Liver (tissue), 9 donors: ENCODE measurements around the gene CRISPLD2. TPM values are rescaled to one million over a fixed set of nuclear protein-coding genes. Genes with fewer than 3 reads are reported as not detected.

ENCODE experiments used
- DNase-seq: peaks from one replicate; pipeline ENCODE4 v3.0.0-alpha.2; 2017; ENCODE audit warnings: low spot score
- H3K27ac ChIP-seq, 2 donors: one replicate each; pipeline ENCODE4 v1.7.0; 2013; ENCODE audit warnings: inconsistent platforms in 2 of 2, low read length in 2 of 2, control low read depth in 1 of 2, low read depth in 1 of 2, mild to moderate bottlenecking in 1 of 2
- H3K27me3 ChIP-seq, 4 donors: one replicate each; pipeline versions ENCODE4 v1.6.1 to v1.7.0; 2013; ENCODE audit warnings: low read length in 3 of 4, inconsistent platforms in 1 of 4, mild to moderate bottlenecking in 1 of 4, moderate library complexity in 1 of 4; ENCODE audit not compliant: control insufficient read depth in 4 of 4, insufficient read depth in 4 of 4
- H3K36me3 ChIP-seq, 4 donors: one replicate each; pipeline versions ENCODE4 v1.6.1 to v1.7.0; 2013; ENCODE audit warnings: low read length in 3 of 4, mild to moderate bottlenecking in 3 of 4, low read depth in 1 of 4, moderate library complexity in 1 of 4; ENCODE audit not compliant: control insufficient read depth in 4 of 4, insufficient read depth in 3 of 4
- H3K4me1 ChIP-seq, 4 donors: one replicate each; pipeline versions ENCODE4 v1.6.1 to v1.7.0; 2013; ENCODE audit warnings: low read length in 3 of 4, mild to moderate bottlenecking in 3 of 4, moderate library complexity in 1 of 4; ENCODE audit not compliant: control insufficient read depth in 4 of 4, insufficient read depth in 4 of 4
- H3K4me3 ChIP-seq, 3 donors: one replicate each; pipeline versions ENCODE4 v1.6.1 to v1.7.0; 2013; ENCODE audit warnings: low read length in 3 of 3, control low read depth in 1 of 3, low read depth in 1 of 3, mild to moderate bottlenecking in 1 of 3
- H3K9ac ChIP-seq, 2 donors: one replicate each; pipeline ENCODE4 v1.7.0; 2013; ENCODE audit warnings: low read length in 2 of 2, mild to moderate bottlenecking in 2 of 2, moderate library complexity in 2 of 2, control low read depth in 1 of 2, low read depth in 1 of 2
- H3K9me3 ChIP-seq, 4 donors: one replicate each; pipeline versions ENCODE4 v1.6.1 to v1.7.0; 2013; ENCODE audit warnings: low read length in 3 of 4; ENCODE audit not compliant: control insufficient read depth in 4 of 4
- ATF3 ChIP-seq: IDR thresholded peaks from 2 replicates; pipeline ENCODE4 v1.6.1; 2016; ENCODE audit warnings: antibody characterized with exemption
- EGR1 ChIP-seq, 2 donors: IDR thresholded peaks; 2 replicates each; pipeline ENCODE4 v1.6.1; 2016 to 2018; ENCODE audit warnings: antibody characterized with exemption in 2 of 2, low read depth in 2 of 2
- FOXA1 ChIP-seq: IDR thresholded peaks from 2 replicates; pipeline ENCODE4 v1.6.1; 2016; ENCODE audit warnings: antibody characterized with exemption
- FOXA2 ChIP-seq: IDR thresholded peaks from 2 replicates; pipeline ENCODE4 v1.6.1; 2016; ENCODE audit warnings: antibody characterized with exemption
- GABPA ChIP-seq, 2 donors: IDR thresholded peaks in 1 of 2; conservative IDR thresholded peaks in 1 of 2; 2 replicates each; pipeline ENCODE4 v1.6.1; 2016; ENCODE audit warnings: antibody characterized with exemption in 2 of 2, mild to moderate bottlenecking in 1 of 2, moderate library complexity in 1 of 2
- HNF4A ChIP-seq, 2 donors: conservative IDR thresholded peaks; 2 replicates each; pipeline ENCODE4 v1.6.1; 2016; ENCODE audit warnings: antibody characterized with exemption in 2 of 2, mild to moderate bottlenecking in 2 of 2
- HNF4G ChIP-seq: IDR thresholded peaks from 2 replicates; pipeline ENCODE4 v1.6.1; 2016; ENCODE audit warnings: antibody characterized with exemption
- JUND ChIP-seq, 2 donors: IDR thresholded peaks; 2 replicates each; pipeline ENCODE4 v1.6.1; 2016; ENCODE audit warnings: antibody characterized with exemption in 2 of 2
- NR2F2 ChIP-seq: IDR thresholded peaks from 2 replicates; pipeline ENCODE4 v1.6.1; 2016; ENCODE audit warnings: antibody characterized with exemption
- RAD21 ChIP-seq, 2 donors: IDR thresholded peaks; 2 replicates each; pipeline ENCODE4 v1.6.1; 2016; ENCODE audit warnings: antibody characterized with exemption in 2 of 2, mild to moderate bottlenecking in 2 of 2
- REST ChIP-seq: IDR thresholded peaks from 2 replicates; pipeline ENCODE4 v1.6.1; 2016; ENCODE audit warnings: antibody characterized with exemption, mild to moderate bottlenecking
- RXRA ChIP-seq, 2 donors: IDR thresholded peaks; 2 replicates each; pipeline ENCODE4 v1.6.1; 2017 to 2018; ENCODE audit warnings: antibody characterized with exemption in 2 of 2, mild to moderate bottlenecking in 1 of 2
- SP1 ChIP-seq: IDR thresholded peaks from 2 replicates; pipeline ENCODE4 v1.6.1; 2018; ENCODE audit warnings: antibody characterized with exemption, mild to moderate bottlenecking
- TAF1 ChIP-seq: conservative IDR thresholded peaks from 2 replicates; pipeline ENCODE4 v1.6.1; 2016; ENCODE audit warnings: antibody characterized with exemption, mild to moderate bottlenecking
- YY1 ChIP-seq: IDR thresholded peaks from 2 replicates; pipeline ENCODE4 v1.6.1; 2016; ENCODE audit warnings: antibody characterized with exemption, mild to moderate bottlenecking
- ZBTB33 ChIP-seq: IDR thresholded peaks from 2 replicates; pipeline ENCODE4 v1.6.1; 2016; ENCODE audit warnings: antibody characterized with exemption
- WGBS: extraction: QIAGEN DNeasy Blood & Tissue Kit; methylation state at CpG from one replicate; pipeline ENCODE4 v1.1.7; 2013; 5-methylcytosine and 5-hydroxymethylcytosine counted together
- polyA plus RNA-seq, 2 donors: library from polyadenylated mRNA; stranded (reverse) in 1 of 2; unstranded in 1 of 2; fragments of 200-250 nt in 1 of 2; fragments of >200 nt in 1 of 2; fragmentation: Nextera tagmentation in 1 of 2; extraction: Ambion mirVana in 1 of 2; gene quantifications; one replicate each; pipeline versions ENCODE4 v1.2.1 to v1.2.3, GENCODE V29; 2013 to 2015
- total RNA-seq, 2 donors: library from RNA; depleted of rRNA; stranded (reverse); fragments of >200 nt; gene quantifications; one replicate each; pipeline ENCODE4 v1.2.3, GENCODE V29; 2014
- TF ChIP-seq, protein P1 (sequence below): fragments of 150-350 bp; IDR thresholded peaks from 2 replicates; pipeline ENCODE4 v1.5.1; 2017; ENCODE audit warnings: improper control_type of control experiment, low read depth, low read length; ENCODE audit not compliant: missing input control
- TF ChIP-seq, protein P2 (sequence below): IDR thresholded peaks from 2 replicates; pipeline ENCODE4 v1.6.1; 2016; ENCODE audit warnings: antibody characterized with exemption
- donor health status: healthy.
- donor health status: healthy.
- donor health status: healthy.
- donor health status: healthy.
- donor health status: healthy.

Gene CRISPLD2
- total and polyA plus RNA-seq, 4 donors: 2.6 to 14.8 (median 4.1) TPM

DNA sequence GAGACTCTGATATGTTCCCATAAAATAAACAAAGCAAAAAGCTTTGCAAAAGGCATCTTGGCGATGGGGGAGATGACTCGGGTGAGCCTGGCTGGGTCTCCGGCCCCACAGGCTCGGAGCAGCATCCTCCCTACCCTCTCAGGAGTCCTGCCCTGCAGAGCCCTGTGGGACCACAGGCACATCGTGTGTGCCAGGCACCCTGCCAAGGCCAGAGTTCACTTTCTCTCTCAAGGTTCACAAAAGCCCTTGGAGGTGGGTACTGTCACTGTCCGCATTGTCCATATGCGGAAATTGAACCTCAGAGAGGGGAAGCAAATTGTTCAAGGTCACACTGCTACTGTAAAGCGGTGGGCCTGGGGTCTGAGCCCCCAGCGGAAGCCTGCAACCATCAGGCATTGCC is 48.5 kb downstream of the CRISPLD2 start:
- Histone ChIP-seq H3K4me1 (peaks cover 0 to 5% (median 0%) of the 10 kb centered on the region in 4 donors), H3K4me3 (no peak overlapping the region), H3K36me3 (peaks cover 0 to 2% (median 0%) of the 10 kb centered on the region in 4 donors), H3K27me3 (no peaks in the 10 kb centered on the region), H3K9ac (no peak overlapping the region), H3K27ac (no peak overlapping the region), H3K9me3 (no peaks in the 10 kb centered on the region)
- WGBS: 69% methylated on average over 9 of the region's 9 CpGs
- no peak for TF ChIP-seq SP1
- TF ChIP-seq GABPA (IDR thresholded peaks at IDR 0.05 in 1 of 2, conservative IDR thresholded peaks at IDR 0.05 in 1 of 2): no peak
- TF ChIP-seq JUND (IDR thresholded peaks at IDR 0.05): no peak
- no peak for TF ChIP-seq YY1
- TF ChIP-seq, protein P1, sequence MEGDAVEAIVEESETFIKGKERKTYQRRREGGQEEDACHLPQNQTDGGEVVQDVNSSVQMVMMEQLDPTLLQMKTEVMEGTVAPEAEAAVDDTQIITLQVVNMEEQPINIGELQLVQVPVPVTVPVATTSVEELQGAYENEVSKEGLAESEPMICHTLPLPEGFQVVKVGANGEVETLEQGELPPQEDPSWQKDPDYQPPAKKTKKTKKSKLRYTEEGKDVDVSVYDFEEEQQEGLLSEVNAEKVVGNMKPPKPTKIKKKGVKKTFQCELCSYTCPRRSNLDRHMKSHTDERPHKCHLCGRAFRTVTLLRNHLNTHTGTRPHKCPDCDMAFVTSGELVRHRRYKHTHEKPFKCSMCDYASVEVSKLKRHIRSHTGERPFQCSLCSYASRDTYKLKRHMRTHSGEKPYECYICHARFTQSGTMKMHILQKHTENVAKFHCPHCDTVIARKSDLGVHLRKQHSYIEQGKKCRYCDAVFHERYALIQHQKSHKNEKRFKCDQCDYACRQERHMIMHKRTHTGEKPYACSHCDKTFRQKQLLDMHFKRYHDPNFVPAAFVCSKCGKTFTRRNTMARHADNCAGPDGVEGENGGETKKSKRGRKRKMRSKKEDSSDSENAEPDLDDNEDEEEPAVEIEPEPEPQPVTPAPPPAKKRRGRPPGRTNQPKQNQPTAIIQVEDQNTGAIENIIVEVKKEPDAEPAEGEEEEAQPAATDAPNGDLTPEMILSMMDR: no peak
- TF ChIP-seq, protein P2, sequence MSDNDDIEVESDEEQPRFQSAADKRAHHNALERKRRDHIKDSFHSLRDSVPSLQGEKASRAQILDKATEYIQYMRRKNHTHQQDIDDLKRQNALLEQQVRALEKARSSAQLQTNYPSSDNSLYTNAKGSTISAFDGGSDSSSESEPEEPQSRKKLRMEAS: no peak
- no peak for TF ChIP-seq HNF4G
- no peak for TF ChIP-seq RXRA (IDR thresholded peaks at IDR 0.05)
- no peak for TF ChIP-seq HNF4A (conservative IDR thresholded peaks at IDR 0.05)
- no peak for TF ChIP-seq EGR1 (IDR thresholded peaks at IDR 0.05; ENCODE audit: low read depth in 2 of 2)
- no peak for TF ChIP-seq ATF3
- TF ChIP-seq RAD21 (IDR thresholded peaks at IDR 0.05): no peak
- TF ChIP-seq NR2F2: no peak
- no peak for TF ChIP-seq FOXA2
- DNase-seq: no peak

- Histone ChIP-seq H3K27ac (no peak overlapping the region), H3K4me1 (peaks cover 0 to 5% (median 0%) of the 10 kb centered on the region in 4 donors), H3K27me3 (no peaks in the 10 kb centered on the region), H3K9me3 (no peaks in the 10 kb centered on the region), H3K36me3 (peaks cover 0 to 2% (median 0%) of the 10 kb centered on the region in 4 donors), H3K4me3 (no peak overlapping the region), H3K9ac (no peak overlapping the region)
- TF ChIP-seq RXRA (IDR thresholded peaks at IDR 0.05) (no peak), JUND (IDR thresholded peaks at IDR 0.05) (no peak), RAD21 (IDR thresholded peaks at IDR 0.05) (no peak), SP1 (no peak), ZBTB33 (no peak), FOXA2 (no peak), TAF1 (no peak), YY1 (no peak), HNF4A (conservative IDR thresholded peaks at IDR 0.05) (no peak), REST (no peak), GABPA (IDR thresholded peaks at IDR 0.05 in 1 of 2, conservative IDR thresholded peaks at IDR 0.05 in 1 of 2) (no peak), ATF3 (no peak), NR2F2 (no peak), EGR1 (IDR thresholded peaks at IDR 0.05; ENCODE audit: low read depth in 2 of 2) (no peak), HNF4G (no peak), FOXA1 (no peak)
- TF ChIP-seq, protein P2: no peak
- TF ChIP-seq, protein P1: no peak
- WGBS: 95% methylated on average over 17 of the region's 17 CpGs
- no peak for DNase-seq
Observed at GRCh38 chr16:84868829-84869472, 49.2 kb downstream of the CRISPLD2 start.
